Colonic mucosa (tissue), 4 donors: ENCODE data around the gene NUDC. TPM values are rescaled to one million over a fixed set of nuclear protein-coding genes. Genes with fewer than 3 reads are reported as not detected.
A peak's percentile ranks its signal among the peaks of the same experiment; 100 is the strongest.

Experiments used
- DNase-seq: peaks from one replicate; pipeline ENCODE4 v3.0.0-alpha.2; 2020
- H3K27ac ChIP-seq: fragments of 200-600 bp; one replicate; pipeline ENCODE4 v1.8.0; 2021
- H3K27me3 ChIP-seq: fragments of 200-600 bp; one replicate; pipeline ENCODE4 v1.8.0; 2021
- H3K36me3 ChIP-seq: fragments of 200-600 bp; one replicate; pipeline ENCODE4 v1.8.0; 2021
- H3K4me1 ChIP-seq: fragments of 200-600 bp; one replicate; pipeline ENCODE4 v1.8.0; 2021; ENCODE audit warnings: mild to moderate bottlenecking
- H3K4me3 ChIP-seq: fragments of 200-600 bp; one replicate; pipeline ENCODE4 v1.8.0; 2021
- H3K9ac ChIP-seq, 2 donors: one replicate each; pipeline ENCODE4 v1.7.0; 2013; ENCODE audit warnings: control low read depth in 2 of 2, low read depth in 2 of 2, low read length in 2 of 2
- H3K9me3 ChIP-seq: fragments of 200-600 bp; one replicate; pipeline ENCODE4 v1.8.0; 2021
- intact Hi-C: fragments of 100-400 bp; cut with DNase I; formaldehyde crosslinking; loops from one replicate; pipeline ENCODE4 v1.14.1; 2022
- total RNA-seq, 2 donors: library from RNA; stranded (reverse); fragmentation: NEBNext Ultra II Directional in 1 of 2; extraction: Animal tissue kit (Norgen Biotek cat#: 25700) in 1 of 2; gene quantifications; one replicate each; pipeline ENCODE4 v1.2.1, GENCODE V29; 2021
- TF ChIP-seq, protein P1 (sequence below): fragments of 200-600 bp; IDR thresholded peaks from one replicate; pipeline ENCODE4 v1.8.0; 2022; ENCODE audit warnings: antibody characterized with exemption, mild to moderate bottlenecking
- donor health status: healthy.
- donor health status: DM: no; HTN: no; CAD: no.
- donor health status: DM: no; HTN: no; CAD: no.

The NUDC gene
- total RNA-seq, 2 donors from 2014 or later, result 37.9 to 92.5 TPM

DNA sequence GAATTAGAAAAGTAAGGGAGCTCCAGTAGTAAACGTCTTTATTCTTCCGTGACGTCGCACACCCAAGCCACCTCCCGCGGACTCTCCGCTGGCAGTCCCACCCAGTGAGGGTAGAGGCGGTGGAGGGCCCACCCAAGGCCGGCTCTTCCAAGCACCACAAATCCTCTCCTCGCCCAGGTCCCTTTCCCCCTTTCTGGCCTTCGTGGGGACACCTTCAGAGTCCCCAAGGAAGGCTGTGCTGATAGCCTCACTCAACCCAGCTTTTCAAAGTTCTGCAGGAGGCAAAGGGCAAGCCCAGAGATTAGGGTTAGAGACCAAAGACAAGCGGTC, 31.1 kb upstream of the NUDC start:
- intact Hi-C loops, result no loop called here
- no peaks in the 10 kb centered on the region for H3K27me3 ChIP-seq
- TF ChIP-seq, protein P1, sequence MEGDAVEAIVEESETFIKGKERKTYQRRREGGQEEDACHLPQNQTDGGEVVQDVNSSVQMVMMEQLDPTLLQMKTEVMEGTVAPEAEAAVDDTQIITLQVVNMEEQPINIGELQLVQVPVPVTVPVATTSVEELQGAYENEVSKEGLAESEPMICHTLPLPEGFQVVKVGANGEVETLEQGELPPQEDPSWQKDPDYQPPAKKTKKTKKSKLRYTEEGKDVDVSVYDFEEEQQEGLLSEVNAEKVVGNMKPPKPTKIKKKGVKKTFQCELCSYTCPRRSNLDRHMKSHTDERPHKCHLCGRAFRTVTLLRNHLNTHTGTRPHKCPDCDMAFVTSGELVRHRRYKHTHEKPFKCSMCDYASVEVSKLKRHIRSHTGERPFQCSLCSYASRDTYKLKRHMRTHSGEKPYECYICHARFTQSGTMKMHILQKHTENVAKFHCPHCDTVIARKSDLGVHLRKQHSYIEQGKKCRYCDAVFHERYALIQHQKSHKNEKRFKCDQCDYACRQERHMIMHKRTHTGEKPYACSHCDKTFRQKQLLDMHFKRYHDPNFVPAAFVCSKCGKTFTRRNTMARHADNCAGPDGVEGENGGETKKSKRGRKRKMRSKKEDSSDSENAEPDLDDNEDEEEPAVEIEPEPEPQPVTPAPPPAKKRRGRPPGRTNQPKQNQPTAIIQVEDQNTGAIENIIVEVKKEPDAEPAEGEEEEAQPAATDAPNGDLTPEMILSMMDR, result no peak
- no peak for DNase-seq
- H3K9me3 ChIP-seq, result no peaks in the 10 kb centered on the region
- H3K4me1 ChIP-seq, result peaks cover 8% of the 10 kb centered on the region
- peak overlapping the region; percentile 96 to 97 for H3K9ac ChIP-seq
- peak overlapping the region; percentile 98 for H3K4me3 ChIP-seq
- H3K27ac ChIP-seq, result peak overlapping the region; percentile 92
- peaks cover 20% of the 10 kb centered on the region for H3K36me3 ChIP-seq

DNA sequence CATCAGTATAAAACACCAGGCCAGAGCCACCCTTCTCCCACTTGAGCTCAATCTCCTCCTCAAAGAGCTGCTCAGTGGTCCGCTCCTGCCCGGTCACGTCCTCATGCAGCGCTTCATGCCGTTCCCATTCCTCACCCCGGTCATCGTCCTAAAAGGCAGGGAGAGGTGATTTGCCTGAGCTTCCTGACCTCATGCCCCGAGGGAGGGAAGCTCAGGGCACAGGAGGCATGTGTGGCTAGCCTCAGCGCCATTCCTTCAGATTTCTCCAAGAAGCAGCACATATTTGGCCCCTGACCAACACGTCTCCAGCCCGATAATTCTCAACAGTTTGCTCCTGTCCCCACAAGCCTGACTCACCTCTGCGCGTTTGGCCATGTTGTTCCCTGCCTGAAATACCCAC, 27.3 kb upstream of the NUDC start:
- H3K27me3 ChIP-seq, result no peaks in the 10 kb centered on the region
- no peak overlapping the region for H3K4me3 ChIP-seq
- peaks cover 19% of the 10 kb centered on the region for H3K36me3 ChIP-seq
- intact Hi-C loops, result no loop called here
- DNase-seq, result no peak
- H3K27ac ChIP-seq, result no peak overlapping the region
- TF ChIP-seq, protein P1, result no peak
- H3K9me3 ChIP-seq, result no peaks in the 10 kb centered on the region
- peaks cover 9% of the 10 kb centered on the region for H3K4me1 ChIP-seq
- no peak overlapping the region for H3K9ac ChIP-seq

DNA sequence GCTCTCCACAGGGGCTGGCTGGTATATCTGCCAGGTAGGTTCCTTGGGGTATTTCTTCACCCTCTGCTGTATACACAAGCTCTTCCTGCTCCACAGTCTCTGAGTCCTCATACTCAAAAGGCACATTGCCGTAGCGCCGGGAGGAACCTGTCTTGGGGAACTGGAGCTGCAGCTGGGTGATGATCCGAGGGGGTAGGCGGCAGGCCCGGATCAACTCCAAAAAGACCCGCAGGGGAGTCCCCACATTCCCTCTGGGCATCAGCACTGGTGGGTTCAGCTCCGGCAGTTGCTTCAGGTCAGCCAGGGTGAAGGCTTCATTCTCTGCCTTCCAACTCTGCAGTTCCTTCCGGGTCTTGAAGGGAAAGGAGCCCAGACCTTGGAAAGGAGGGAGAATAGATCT, 24.2 kb upstream of the NUDC start:
- Histone ChIP-seq H3K36me3 (peaks cover 18% of the 10 kb centered on the region), H3K27me3 (no peaks in the 10 kb centered on the region), H3K9ac (no peak overlapping the region), H3K4me1 (peaks cover 10% of the 10 kb centered on the region), H3K27ac (no peak overlapping the region), H3K4me3 (no peak overlapping the region), H3K9me3 (no peaks in the 10 kb centered on the region)
- TF ChIP-seq, protein P1, result no peak
- intact Hi-C loops, result no loop called here
- no peak for DNase-seq

DNA sequence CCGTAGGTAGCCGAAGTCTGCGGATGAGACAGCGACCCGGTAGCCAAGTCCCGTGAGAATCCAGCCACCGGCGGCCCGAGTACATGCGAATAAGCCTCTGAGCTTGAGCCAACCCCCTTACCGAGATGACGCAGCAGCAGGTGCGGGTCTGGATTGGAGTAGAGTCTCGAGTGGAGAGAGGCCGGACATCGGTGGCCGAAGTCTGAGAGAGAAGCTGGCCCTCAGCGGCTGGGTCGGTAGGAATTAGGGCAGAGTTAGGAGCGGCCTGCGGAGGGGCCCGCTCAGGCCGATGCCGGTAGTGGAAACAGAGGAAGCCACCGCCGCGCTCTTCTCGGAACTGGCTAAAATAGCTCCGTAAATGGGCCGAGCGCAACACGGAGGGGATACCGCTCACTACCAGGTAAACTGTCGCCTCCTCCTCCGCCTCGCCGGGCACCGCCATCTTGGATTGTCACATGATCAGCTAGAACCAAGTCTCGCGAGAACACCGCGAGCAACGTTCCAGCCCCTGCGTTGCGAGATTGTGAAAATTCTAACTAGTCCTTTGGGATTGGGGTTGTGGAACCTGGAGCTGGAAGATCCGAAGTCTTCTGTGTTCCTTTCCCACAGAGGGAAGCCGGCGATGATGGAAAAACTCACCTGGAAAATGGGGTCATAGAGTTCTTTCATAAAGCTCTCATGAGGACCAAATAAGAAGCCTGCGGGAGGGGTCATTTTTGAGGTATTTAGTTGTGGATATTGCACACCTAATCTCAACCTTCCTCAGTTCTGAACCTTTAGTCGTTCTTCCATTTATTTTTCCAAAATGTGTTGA, 21.3 kb upstream of the NUDC start, which contains the start of gene GPATCH3:
GPATCH3 (minus strand) TSS at position 467 of the 814 bp plus-strand sequence; CDS start at position 442, 25 bp downstream.
- peak within 1 kb of the TSS; percentile 97 for H3K4me3 ChIP-seq
- peaks cover 10% of the 10 kb centered on the region for H3K4me1 ChIP-seq
- no peaks in the 10 kb centered on the region for H3K9me3 ChIP-seq
- peak within 1 kb of the TSS; percentile 82 for H3K27ac ChIP-seq
- no peaks in the 10 kb centered on the region for H3K27me3 ChIP-seq
- H3K9ac ChIP-seq, result peak within 1 kb of the TSS; percentile 85 to 94
- intact Hi-C loops, result no loop called here
- peaks cover 5% of the 10 kb centered on the region for H3K36me3 ChIP-seq
- TF ChIP-seq, protein P1, result no peak
- DNase-seq, result peak; percentile 94

- peaks cover 10% of the 10 kb centered on the region for H3K4me1 ChIP-seq
- intact Hi-C loops, result no loop called here
- H3K27me3 ChIP-seq, result no peaks in the 10 kb centered on the region
- TF ChIP-seq, protein P1, result no peak
- peak overlapping the region in 1 of 2 donors; percentile 94 for H3K9ac ChIP-seq
- peaks cover 5% of the 10 kb centered on the region for H3K36me3 ChIP-seq
- no peaks in the 10 kb centered on the region for H3K9me3 ChIP-seq
- H3K4me3 ChIP-seq, result peak overlapping the region; percentile 97
- DNase-seq, result no peak
- H3K27ac ChIP-seq, result peak overlapping the region; percentile 82
Observed at GRCh38 chr1:26900815-26901511, 20.6 kb upstream of the NUDC start.
